Raji (cell line): Measurements from ENCODE around the gene RIT1.

Experiments
- POLR2A ChIP-seq: IDR thresholded peaks from 2 replicates; pipeline ENCODE4 v1.6.1; 2011; ENCODE audit warnings: low read depth, low read length, control low read depth; ENCODE audit not compliant: insufficient read depth

Gene RIT1

GRCh38 chr1:155911156-155912055, at the start of gene RIT1:
Gene RIT1, minus strand, starts transcription at chr1:155911349. Its CDS starts 588 bp downstream, at chr1:155910761.
- TF ChIP-seq POLR2A, result peak; percentile 80

GRCh38 chr1:155960081-155960745, 49.1 kb upstream of the RIT1 start:
- TF ChIP-seq POLR2A, result no peak

GRCh38 chr1:155957411-155957915, 46.3 kb upstream of the RIT1 start:
- no peak for TF ChIP-seq POLR2A

GRCh38 chr1:155954645-155955044, 43.5 kb upstream of the RIT1 start:
- TF ChIP-seq POLR2A, result no peak

- TF ChIP-seq POLR2A, result no peak
Observed at GRCh38 chr1:155952505-155952890, 41.3 kb upstream of the RIT1 start.

GRCh38 chr1:155951753-155952504, 40.8 kb upstream of the RIT1 start:
- TF ChIP-seq POLR2A, result no peak

- TF ChIP-seq POLR2A, result no peak
Observed at GRCh38 chr1:155950829-155951228, 39.7 kb upstream of the RIT1 start.

- TF ChIP-seq POLR2A, result no peak
Observed at GRCh38 chr1:155947741-155948140, 36.6 kb upstream of the RIT1 start.

- no peak for TF ChIP-seq POLR2A
Observed at GRCh38 chr1:155947292-155947691, 36.1 kb upstream of the RIT1 start.

GRCh38 chr1:155946633-155947219, 35.6 kb upstream of the RIT1 start:
- TF ChIP-seq POLR2A, result no peak

- no peak for TF ChIP-seq POLR2A
Observed at GRCh38 chr1:155944444-155944799, 33.3 kb upstream of the RIT1 start.

- no peak for TF ChIP-seq POLR2A
Observed at GRCh38 chr1:155942578-155943141, 31.5 kb upstream of the RIT1 start.

GRCh38 chr1:155941845-155942531, 30.8 kb upstream of the RIT1 start:
- TF ChIP-seq POLR2A, result no peak

GRCh38 chr1:155940993-155941844, 30.1 kb upstream of the RIT1 start, which contains the start of gene RXFP4:
Gene RXFP4, plus strand, starts transcription at chr1:155941638. Its CDS starts 72 bp downstream, at chr1:155941710.
- peak; percentile 51 for TF ChIP-seq POLR2A
